Measurements from ENCODE around the gene CCDC192. TPM values are rescaled to one million over a fixed set of nuclear protein-coding genes. Genes with fewer than 3 reads are reported as not detected.

Gene CCDC192
- total RNA-seq, 1 donor from 2014 or later = not detected

GRCh38 chr5:127830157-127830556 is 127.0 kb downstream of the CCDC192 start:
- H3K4me1 ChIP-seq = peaks cover 9% of the 10 kb centered on the region
- H3K9me3 ChIP-seq = no peaks in the 10 kb centered on the region
- no peak for DNase-seq (ENCODE audit: extremely low spot score in 2 of 2)
- H3K4me3 ChIP-seq = no peak overlapping the region
- TF ChIP-seq POLR2AphosphoS5 (IDR thresholded peaks at IDR 0.05; ENCODE audit: insufficient read depth in 1 of 2, low read depth in 1 of 2) = no peak
- no peak for TF ChIP-seq POLR2A (IDR thresholded peaks at IDR 0.05)
- TF ChIP-seq, protein P1, sequence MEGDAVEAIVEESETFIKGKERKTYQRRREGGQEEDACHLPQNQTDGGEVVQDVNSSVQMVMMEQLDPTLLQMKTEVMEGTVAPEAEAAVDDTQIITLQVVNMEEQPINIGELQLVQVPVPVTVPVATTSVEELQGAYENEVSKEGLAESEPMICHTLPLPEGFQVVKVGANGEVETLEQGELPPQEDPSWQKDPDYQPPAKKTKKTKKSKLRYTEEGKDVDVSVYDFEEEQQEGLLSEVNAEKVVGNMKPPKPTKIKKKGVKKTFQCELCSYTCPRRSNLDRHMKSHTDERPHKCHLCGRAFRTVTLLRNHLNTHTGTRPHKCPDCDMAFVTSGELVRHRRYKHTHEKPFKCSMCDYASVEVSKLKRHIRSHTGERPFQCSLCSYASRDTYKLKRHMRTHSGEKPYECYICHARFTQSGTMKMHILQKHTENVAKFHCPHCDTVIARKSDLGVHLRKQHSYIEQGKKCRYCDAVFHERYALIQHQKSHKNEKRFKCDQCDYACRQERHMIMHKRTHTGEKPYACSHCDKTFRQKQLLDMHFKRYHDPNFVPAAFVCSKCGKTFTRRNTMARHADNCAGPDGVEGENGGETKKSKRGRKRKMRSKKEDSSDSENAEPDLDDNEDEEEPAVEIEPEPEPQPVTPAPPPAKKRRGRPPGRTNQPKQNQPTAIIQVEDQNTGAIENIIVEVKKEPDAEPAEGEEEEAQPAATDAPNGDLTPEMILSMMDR (IDR thresholded peaks at IDR 0.05) = no peak
- H3K27me3 ChIP-seq = no peaks in the 10 kb centered on the region
- no peaks in the 10 kb centered on the region for H3K36me3 ChIP-seq
- no peak overlapping the region for H3K27ac ChIP-seq
- intact Hi-C loops (cut with DNase I) = no loop called here

DNA sequence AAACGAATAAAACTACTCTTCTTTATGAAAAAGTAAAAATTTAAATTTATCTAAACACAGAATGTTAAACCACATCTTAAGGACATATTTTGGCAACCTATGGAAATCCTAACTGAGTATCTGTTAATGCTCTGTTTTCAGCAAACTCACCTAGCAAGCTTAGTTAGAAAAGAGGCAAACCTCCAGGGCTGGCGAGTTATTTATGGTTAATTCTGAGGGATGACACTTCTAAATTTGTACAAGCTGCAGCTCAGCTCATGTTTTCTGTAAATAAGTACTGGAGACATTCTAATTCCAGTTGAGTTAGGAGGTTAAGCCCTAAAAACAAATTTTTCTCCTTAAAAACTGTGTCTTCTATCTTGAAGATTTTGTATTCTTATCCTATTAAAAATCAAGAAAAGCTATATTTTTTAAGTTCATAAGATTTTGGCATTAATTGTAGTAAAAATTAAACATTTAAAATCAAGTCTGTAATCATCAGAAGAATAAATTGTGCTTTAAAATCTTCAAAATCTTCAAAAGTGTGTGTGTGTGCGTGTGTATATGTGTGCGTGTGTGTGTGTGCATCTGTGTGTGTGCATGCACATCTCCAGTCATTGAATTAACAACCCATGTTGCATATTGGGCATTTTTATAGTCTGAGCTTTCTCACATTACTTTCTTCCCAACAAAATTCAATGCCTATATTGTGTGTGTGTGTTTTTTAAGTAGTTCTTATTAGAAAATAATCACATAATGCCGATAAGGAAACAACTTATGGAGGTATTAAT is 127.8 kb downstream of the CCDC192 start:
- no peaks in the 10 kb centered on the region for H3K9me3 ChIP-seq
- DNase-seq (ENCODE audit: extremely low spot score in 2 of 2) = no peak
- H3K27ac ChIP-seq = no peak overlapping the region
- peaks cover 9% of the 10 kb centered on the region for H3K4me1 ChIP-seq
- H3K36me3 ChIP-seq = no peaks in the 10 kb centered on the region
- H3K27me3 ChIP-seq = no peaks in the 10 kb centered on the region
- intact Hi-C loops (cut with DNase I) = no loop called here
- TF ChIP-seq POLR2A (IDR thresholded peaks at IDR 0.05) (no peak), POLR2AphosphoS5 (IDR thresholded peaks at IDR 0.05; ENCODE audit: insufficient read depth in 1 of 2, low read depth in 1 of 2) (no peak)
- TF ChIP-seq, protein P1 (IDR thresholded peaks at IDR 0.05) = no peak
- no peak overlapping the region for H3K4me3 ChIP-seq

DNA sequence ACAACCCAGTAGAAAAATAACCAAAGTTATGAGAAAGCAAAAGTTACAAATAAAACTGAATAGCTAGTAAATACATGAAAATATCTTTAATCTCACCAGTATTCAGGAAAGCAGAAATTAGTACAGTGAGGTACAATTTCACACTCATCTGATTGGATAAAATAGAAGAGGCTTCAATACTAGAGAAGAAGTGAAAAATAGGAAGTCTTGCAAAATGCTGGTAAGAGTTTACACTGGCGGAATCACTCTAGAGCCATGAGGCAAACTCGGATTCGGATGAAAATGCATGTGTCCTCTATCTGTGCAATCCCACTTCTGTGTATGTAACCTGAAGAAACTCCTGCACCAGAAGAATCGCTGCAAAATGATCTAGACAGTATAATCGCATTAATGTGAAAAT is 128.9 kb downstream of the CCDC192 start:
- intact Hi-C loops (cut with DNase I) = no loop called here
- no peaks in the 10 kb centered on the region for H3K9me3 ChIP-seq
- H3K27me3 ChIP-seq = no peaks in the 10 kb centered on the region
- H3K27ac ChIP-seq = no peak overlapping the region
- no peak overlapping the region for H3K4me3 ChIP-seq
- DNase-seq (ENCODE audit: extremely low spot score in 2 of 2) = no peak
- no peaks in the 10 kb centered on the region for H3K36me3 ChIP-seq
- TF ChIP-seq POLR2A (IDR thresholded peaks at IDR 0.05) (no peak), POLR2AphosphoS5 (IDR thresholded peaks at IDR 0.05; ENCODE audit: insufficient read depth in 1 of 2, low read depth in 1 of 2) (no peak)
- TF ChIP-seq, protein P1 (IDR thresholded peaks at IDR 0.05) = no peak
- peaks cover 9% of the 10 kb centered on the region for H3K4me1 ChIP-seq

DNA sequence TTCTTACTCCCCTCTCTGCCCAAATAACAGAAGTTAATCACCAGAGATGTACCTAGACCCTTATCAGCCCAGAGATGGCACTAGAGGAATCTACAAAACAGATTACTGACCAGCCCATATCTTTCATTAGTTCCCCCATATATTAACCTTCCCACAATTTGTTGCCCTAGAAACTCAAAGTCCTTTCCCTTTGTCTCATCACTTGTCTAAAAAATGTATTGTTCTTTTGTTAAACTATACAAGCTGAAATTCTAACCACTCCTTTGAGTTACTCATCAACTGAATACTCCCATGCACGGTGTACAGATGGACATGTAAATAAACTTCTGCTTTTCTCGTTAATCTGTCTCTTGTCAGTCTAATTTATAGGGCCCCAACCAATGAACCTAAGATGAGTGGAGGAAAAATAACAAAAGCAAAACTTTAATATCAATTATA is 130.9 kb downstream of the CCDC192 start:
- H3K27me3 ChIP-seq = no peaks in the 10 kb centered on the region
- intact Hi-C loops (cut with DNase I) = no loop called here
- TF ChIP-seq POLR2AphosphoS5 (IDR thresholded peaks at IDR 0.05; ENCODE audit: insufficient read depth in 1 of 2, low read depth in 1 of 2) (no peak), POLR2A (IDR thresholded peaks at IDR 0.05) (no peak)
- TF ChIP-seq, protein P1 (IDR thresholded peaks at IDR 0.05) = no peak
- no peak overlapping the region for H3K4me3 ChIP-seq
- no peak overlapping the region for H3K27ac ChIP-seq
- no peaks in the 10 kb centered on the region for H3K9me3 ChIP-seq
- DNase-seq (ENCODE audit: extremely low spot score in 2 of 2) = no peak
- peaks cover 9% of the 10 kb centered on the region for H3K4me1 ChIP-seq
- H3K36me3 ChIP-seq = no peaks in the 10 kb centered on the region

DNA sequence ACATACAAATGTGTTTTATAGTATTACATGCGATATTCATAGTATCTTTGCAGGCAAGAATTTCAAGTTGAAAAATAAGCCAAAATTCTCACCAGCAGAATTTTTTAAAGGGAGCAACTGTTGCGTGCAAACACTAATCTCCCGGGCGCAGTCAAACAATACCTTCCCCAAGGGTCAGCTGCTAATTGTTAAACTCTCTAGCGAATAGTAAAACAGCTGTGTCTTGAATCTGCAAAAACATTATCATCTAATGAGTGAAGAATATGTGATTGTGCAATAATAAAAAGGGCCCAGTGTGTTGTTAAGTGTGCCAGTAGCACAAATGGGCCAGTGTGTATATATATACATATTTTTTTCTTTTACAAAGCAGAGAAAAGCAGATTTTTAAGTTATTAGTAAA is 131.4 kb downstream of the CCDC192 start:
- no peak for DNase-seq (ENCODE audit: extremely low spot score in 2 of 2)
- Histone ChIP-seq H3K36me3 (no peaks in the 10 kb centered on the region), H3K4me3 (no peak overlapping the region), H3K27me3 (no peaks in the 10 kb centered on the region), H3K27ac (no peak overlapping the region), H3K9me3 (no peaks in the 10 kb centered on the region), H3K4me1 (peaks cover 9% of the 10 kb centered on the region)
- intact Hi-C loops (cut with DNase I) = no loop called here
- no peak for TF ChIP-seq POLR2A (IDR thresholded peaks at IDR 0.05)
- TF ChIP-seq, protein P1 (IDR thresholded peaks at IDR 0.05) = no peak

All from vagina (tissue), 2 donors.